ENCODE results near the gene NANOS3. TPM values are rescaled to one million over a fixed set of nuclear protein-coding genes. Genes with fewer than 3 reads are reported as not detected.

Gene NANOS3
- total and polyA plus RNA-seq, 2 experiments from 2014 or later: not detected

DNA sequence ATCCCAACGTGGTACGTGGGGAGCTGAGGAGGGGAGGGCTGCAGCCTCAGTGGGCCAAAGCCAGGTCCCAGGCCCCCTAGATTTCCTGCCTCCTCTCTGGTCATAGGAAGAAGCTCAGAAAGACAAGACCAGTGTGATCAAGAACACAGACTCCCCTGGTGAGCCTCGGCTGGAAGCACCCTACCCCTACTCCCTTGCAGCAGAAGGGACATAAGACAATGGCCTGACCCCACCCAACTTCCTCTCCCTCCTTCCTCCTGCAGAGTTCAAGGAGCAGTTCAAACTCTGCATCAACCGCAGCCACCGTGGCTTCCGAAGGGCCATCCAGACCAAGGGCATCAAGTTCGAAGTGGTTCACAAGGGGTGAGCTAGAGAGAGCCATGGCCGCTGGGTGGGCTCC, 49.8 kb downstream of the NANOS3 start:
- H3K27ac Mint-ChIP-seq: no peak overlapping the region
- Histone ChIP-seq H2AFZ (no peak overlapping the region), H3K9me2 (ENCODE audit: insufficient read depth) (no peaks in the 10 kb centered on the region), H3K4me2 (no peak overlapping the region), H3K4me3 (no peak overlapping the region), H3K27ac (ENCODE audit: low read depth) (no peak overlapping the region), H3K79me2 (replicated peaks; ENCODE audit: insufficient read depth) (no peaks in the 10 kb centered on the region), H3K27me3 (ENCODE audit: insufficient read depth) (no peaks in the 10 kb centered on the region), H3K36me3 (ENCODE audit: insufficient read depth) (peaks cover 12% of the 10 kb centered on the region; the same call in 1 of the 2 replicates), H3K4me1 (ENCODE audit: insufficient read depth) (no peaks in the 10 kb centered on the region), H4K20me1 (replicated peaks; ENCODE audit: insufficient read depth) (peaks cover 2% of the 10 kb centered on the region), H3F3A (replicated peaks; ENCODE audit: low read depth) (no peaks in the 10 kb centered on the region)
- peaks cover 46% of the 10 kb centered on the region for H3K36me3 Mint-ChIP-seq (ENCODE audit: low read depth)
- H3K4me1 Mint-ChIP-seq: no peaks in the 10 kb centered on the region; the same call in 2 of the 3 replicates
- H3K27me3 Mint-ChIP-seq (ENCODE audit: insufficient read depth, low read depth, poor library complexity): peaks cover 3% of the 10 kb centered on the region
- no peak for TF ChIP-seq JUNB (IDR thresholded peaks at IDR 0.05; ENCODE audit: unreplicated experiment)
- no peak for TF ChIP-seq ZNF114 (CRISPR knock-in tag; IDR thresholded peaks at IDR 0.05)
- ATAC-seq (no peak), DNase-seq (ENCODE audit: low spot score) (no peak)
- no peaks in the 10 kb centered on the region for H3K9me3 Mint-ChIP-seq
- no peak overlapping the region for H3K4me3 Mint-ChIP-seq

DNA sequence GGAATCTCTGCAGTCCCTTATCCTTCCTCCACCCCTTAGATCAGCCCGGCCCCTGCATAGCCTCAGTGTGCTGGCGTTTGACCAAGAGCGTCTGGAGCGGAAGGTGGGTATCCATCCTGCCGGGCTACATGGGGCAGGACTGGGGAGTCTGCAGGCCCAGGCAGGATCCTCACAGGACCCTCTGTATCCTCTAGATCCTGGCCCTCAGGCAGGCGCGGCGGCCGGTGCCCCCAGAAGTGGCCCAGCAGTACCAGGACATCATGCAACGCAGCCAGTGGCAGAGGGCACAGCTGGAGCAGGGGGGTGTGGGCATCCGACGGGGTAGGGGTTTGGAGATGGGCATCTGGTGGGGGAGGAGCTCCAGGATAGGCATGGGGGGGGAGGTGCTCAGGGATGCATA, 52.4 kb downstream of the NANOS3 start:
- no peaks in the 10 kb centered on the region; the same call in 2 of the 3 replicates for H3K9me3 Mint-ChIP-seq
- H3K27ac Mint-ChIP-seq: no peak overlapping the region; the same call in 1 of the 2 replicates
- peaks cover 27% of the 10 kb centered on the region for H3K36me3 Mint-ChIP-seq (ENCODE audit: low read depth)
- H3K27me3 ChIP-seq (ENCODE audit: insufficient read depth): no peaks in the 10 kb centered on the region
- peaks cover 3% of the 10 kb centered on the region for H3K27me3 Mint-ChIP-seq (ENCODE audit: insufficient read depth, low read depth, poor library complexity)
- H3F3A ChIP-seq (replicated peaks; ENCODE audit: low read depth): peaks cover 6% of the 10 kb centered on the region; the same call in 1 of the 2 replicates
- H3K9me2 ChIP-seq (ENCODE audit: insufficient read depth): no peaks in the 10 kb centered on the region
- H3K4me2 ChIP-seq: no peak overlapping the region
- no peak overlapping the region for H3K27ac ChIP-seq (ENCODE audit: low read depth)
- no peak overlapping the region for H2AFZ ChIP-seq
- 0 out of 2 replicates have a peak, but pooled peaks cover 7% of the 10 kb centered on the region for H3K36me3 ChIP-seq (ENCODE audit: insufficient read depth)
- DNase-seq (ENCODE audit: low spot score) (no peak), ATAC-seq (no peak)
- H3K4me3 ChIP-seq: no peak overlapping the region
- no peak overlapping the region for H3K4me3 Mint-ChIP-seq
- H3K4me1 ChIP-seq (ENCODE audit: insufficient read depth): no peaks in the 10 kb centered on the region; the same call in 1 of the 2 replicates
- no peaks in the 10 kb centered on the region; the same call in 1 of the 2 replicates for H4K20me1 ChIP-seq (replicated peaks; ENCODE audit: insufficient read depth)
- H3K4me1 Mint-ChIP-seq: peaks cover 10% of the 10 kb centered on the region
- no peaks in the 10 kb centered on the region for H3K79me2 ChIP-seq (replicated peaks; ENCODE audit: insufficient read depth)
- TF ChIP-seq, protein P1, sequence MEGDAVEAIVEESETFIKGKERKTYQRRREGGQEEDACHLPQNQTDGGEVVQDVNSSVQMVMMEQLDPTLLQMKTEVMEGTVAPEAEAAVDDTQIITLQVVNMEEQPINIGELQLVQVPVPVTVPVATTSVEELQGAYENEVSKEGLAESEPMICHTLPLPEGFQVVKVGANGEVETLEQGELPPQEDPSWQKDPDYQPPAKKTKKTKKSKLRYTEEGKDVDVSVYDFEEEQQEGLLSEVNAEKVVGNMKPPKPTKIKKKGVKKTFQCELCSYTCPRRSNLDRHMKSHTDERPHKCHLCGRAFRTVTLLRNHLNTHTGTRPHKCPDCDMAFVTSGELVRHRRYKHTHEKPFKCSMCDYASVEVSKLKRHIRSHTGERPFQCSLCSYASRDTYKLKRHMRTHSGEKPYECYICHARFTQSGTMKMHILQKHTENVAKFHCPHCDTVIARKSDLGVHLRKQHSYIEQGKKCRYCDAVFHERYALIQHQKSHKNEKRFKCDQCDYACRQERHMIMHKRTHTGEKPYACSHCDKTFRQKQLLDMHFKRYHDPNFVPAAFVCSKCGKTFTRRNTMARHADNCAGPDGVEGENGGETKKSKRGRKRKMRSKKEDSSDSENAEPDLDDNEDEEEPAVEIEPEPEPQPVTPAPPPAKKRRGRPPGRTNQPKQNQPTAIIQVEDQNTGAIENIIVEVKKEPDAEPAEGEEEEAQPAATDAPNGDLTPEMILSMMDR (conservative IDR thresholded peaks at IDR 0.05; ENCODE audit: low read depth in 2 of 2): no peak
- TF ChIP-seq, protein P2, sequence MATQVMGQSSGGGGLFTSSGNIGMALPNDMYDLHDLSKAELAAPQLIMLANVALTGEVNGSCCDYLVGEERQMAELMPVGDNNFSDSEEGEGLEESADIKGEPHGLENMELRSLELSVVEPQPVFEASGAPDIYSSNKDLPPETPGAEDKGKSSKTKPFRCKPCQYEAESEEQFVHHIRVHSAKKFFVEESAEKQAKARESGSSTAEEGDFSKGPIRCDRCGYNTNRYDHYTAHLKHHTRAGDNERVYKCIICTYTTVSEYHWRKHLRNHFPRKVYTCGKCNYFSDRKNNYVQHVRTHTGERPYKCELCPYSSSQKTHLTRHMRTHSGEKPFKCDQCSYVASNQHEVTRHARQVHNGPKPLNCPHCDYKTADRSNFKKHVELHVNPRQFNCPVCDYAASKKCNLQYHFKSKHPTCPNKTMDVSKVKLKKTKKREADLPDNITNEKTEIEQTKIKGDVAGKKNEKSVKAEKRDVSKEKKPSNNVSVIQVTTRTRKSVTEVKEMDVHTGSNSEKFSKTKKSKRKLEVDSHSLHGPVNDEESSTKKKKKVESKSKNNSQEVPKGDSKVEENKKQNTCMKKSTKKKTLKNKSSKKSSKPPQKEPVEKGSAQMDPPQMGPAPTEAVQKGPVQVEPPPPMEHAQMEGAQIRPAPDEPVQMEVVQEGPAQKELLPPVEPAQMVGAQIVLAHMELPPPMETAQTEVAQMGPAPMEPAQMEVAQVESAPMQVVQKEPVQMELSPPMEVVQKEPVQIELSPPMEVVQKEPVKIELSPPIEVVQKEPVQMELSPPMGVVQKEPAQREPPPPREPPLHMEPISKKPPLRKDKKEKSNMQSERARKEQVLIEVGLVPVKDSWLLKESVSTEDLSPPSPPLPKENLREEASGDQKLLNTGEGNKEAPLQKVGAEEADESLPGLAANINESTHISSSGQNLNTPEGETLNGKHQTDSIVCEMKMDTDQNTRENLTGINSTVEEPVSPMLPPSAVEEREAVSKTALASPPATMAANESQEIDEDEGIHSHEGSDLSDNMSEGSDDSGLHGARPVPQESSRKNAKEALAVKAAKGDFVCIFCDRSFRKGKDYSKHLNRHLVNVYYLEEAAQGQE (IDR thresholded peaks at IDR 0.05; ENCODE audit: unreplicated experiment): no peak
- no peak for TF ChIP-seq CREB1 (CRISPR knock-in tag; IDR thresholded peaks at IDR 0.05; ENCODE audit: low read depth)
- no peak for TF ChIP-seq EZH2 (IDR thresholded peaks at IDR 0.05; ENCODE audit: low read depth, unreplicated experiment)
- no peak for TF ChIP-seq JUNB (IDR thresholded peaks at IDR 0.05; ENCODE audit: unreplicated experiment)
- TF ChIP-seq, protein P3, sequence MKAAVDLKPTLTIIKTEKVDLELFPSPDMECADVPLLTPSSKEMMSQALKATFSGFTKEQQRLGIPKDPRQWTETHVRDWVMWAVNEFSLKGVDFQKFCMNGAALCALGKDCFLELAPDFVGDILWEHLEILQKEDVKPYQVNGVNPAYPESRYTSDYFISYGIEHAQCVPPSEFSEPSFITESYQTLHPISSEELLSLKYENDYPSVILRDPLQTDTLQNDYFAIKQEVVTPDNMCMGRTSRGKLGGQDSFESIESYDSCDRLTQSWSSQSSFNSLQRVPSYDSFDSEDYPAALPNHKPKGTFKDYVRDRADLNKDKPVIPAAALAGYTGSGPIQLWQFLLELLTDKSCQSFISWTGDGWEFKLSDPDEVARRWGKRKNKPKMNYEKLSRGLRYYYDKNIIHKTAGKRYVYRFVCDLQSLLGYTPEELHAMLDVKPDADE (IDR thresholded peaks at IDR 0.05): no peak
- TF ChIP-seq ZNF331 (CRISPR knock-in tag; IDR thresholded peaks at IDR 0.05; ENCODE audit: low read depth): no peak
- TF ChIP-seq, protein P4, sequence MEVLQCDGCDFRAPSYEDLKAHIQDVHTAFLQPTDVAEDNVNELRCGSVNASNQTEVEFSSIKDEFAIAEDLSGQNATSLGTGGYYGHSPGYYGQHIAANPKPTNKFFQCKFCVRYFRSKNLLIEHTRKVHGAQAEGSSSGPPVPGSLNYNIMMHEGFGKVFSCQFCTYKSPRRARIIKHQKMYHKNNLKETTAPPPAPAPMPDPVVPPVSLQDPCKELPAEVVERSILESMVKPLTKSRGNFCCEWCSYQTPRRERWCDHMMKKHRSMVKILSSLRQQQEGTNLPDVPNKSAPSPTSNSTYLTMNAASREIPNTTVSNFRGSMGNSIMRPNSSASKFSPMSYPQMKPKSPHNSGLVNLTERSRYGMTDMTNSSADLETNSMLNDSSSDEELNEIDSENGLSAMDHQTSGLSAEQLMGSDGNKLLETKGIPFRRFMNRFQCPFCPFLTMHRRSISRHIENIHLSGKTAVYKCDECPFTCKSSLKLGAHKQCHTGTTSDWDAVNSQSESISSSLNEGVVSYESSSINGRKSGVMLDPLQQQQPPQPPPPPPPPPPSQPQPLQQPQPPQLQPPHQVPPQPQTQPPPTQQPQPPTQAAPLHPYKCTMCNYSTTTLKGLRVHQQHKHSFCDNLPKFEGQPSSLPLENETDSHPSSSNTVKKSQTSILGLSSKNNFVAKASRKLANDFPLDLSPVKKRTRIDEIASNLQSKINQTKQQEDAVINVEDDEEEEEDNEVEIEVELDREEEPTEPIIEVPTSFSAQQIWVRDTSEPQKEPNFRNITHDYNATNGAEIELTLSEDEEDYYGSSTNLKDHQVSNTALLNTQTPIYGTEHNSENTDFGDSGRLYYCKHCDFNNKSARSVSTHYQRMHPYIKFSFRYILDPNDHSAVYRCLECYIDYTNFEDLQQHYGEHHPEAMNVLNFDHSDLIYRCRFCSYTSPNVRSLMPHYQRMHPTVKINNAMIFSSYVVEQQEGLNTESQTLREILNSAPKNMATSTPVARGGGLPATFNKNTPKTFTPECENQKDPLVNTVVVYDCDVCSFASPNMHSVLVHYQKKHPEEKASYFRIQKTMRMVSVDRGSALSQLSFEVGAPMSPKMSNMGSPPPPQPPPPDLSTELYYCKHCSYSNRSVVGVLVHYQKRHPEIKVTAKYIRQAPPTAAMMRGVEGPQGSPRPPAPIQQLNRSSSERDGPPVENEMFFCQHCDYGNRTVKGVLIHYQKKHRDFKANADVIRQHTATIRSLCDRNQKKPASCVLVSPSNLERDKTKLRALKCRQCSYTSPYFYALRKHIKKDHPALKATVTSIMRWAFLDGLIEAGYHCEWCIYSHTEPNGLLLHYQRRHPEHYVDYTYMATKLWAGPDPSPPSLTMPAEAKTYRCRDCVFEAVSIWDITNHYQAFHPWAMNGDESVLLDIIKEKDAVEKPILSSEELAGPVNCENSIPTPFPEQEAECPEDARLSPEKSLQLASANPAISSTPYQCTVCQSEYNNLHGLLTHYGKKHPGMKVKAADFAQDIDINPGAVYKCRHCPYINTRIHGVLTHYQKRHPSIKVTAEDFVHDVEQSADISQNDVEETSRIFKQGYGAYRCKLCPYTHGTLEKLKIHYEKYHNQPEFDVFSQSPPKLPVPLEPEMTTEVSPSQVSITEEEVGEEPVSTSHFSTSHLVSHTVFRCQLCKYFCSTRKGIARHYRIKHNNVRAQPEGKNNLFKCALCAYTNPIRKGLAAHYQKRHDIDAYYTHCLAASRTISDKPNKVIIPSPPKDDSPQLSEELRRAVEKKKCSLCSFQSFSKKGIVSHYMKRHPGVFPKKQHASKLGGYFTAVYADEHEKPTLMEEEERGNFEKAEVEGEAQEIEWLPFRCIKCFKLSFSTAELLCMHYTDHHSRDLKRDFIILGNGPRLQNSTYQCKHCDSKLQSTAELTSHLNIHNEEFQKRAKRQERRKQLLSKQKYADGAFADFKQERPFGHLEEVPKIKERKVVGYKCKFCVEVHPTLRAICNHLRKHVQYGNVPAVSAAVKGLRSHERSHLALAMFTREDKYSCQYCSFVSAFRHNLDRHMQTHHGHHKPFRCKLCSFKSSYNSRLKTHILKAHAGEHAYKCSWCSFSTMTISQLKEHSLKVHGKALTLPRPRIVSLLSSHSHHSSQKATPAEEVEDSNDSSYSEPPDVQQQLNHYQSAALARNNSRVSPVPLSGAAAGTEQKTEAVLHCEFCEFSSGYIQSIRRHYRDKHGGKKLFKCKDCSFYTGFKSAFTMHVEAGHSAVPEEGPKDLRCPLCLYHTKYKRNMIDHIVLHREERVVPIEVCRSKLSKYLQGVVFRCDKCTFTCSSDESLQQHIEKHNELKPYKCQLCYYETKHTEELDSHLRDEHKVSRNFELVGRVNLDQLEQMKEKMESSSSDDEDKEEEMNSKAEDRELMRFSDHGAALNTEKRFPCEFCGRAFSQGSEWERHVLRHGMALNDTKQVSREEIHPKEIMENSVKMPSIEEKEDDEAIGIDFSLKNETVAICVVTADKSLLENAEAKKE (CRISPR knock-in tag; IDR thresholded peaks at IDR 0.05): no peak

Measured in GM23338 (cell line).